ENCODE results near the gene HDAC8.
A peak's percentile ranks its signal among the peaks of the same experiment; 100 is the strongest.

HDAC8 gene

GRCh38 chrX:72396117-72396516 lies 176.5 kb downstream of the HDAC8 start:
- H3K4me1 ChIP-seq, result peaks cover 30% of the 10 kb centered on the region
- H3K36me3 ChIP-seq (replicated peaks), result no peaks in the 10 kb centered on the region
- no peak for DNase-seq (ENCODE audit: low spot score in 2 of 2)
- no peaks in the 10 kb centered on the region for H3K27me3 ChIP-seq (ENCODE audit: low read depth)
- H3K9me3 ChIP-seq, result no peaks in the 10 kb centered on the region
- in situ Hi-C loops (cut with MboI; ENCODE audit: low sequenced_read_pairs), result no loop called here
- H3K4me3 ChIP-seq, result no peak overlapping the region

GRCh38 chrX:72395237-72395636 lies 177.4 kb downstream of the HDAC8 start:
- Histone ChIP-seq H3K36me3 (replicated peaks) (no peaks in the 10 kb centered on the region), H3K4me3 (no peak overlapping the region), H3K9me3 (no peaks in the 10 kb centered on the region), H3K4me1 (peaks cover 30% of the 10 kb centered on the region), H3K27me3 (ENCODE audit: low read depth) (no peaks in the 10 kb centered on the region)
- in situ Hi-C loops (cut with MboI; ENCODE audit: low sequenced_read_pairs), result no loop called here
- DNase-seq (ENCODE audit: low spot score in 2 of 2), result no peak

GRCh38 chrX:72394518-72395170 lies 178.0 kb downstream of the HDAC8 start:
- Histone ChIP-seq H3K4me3 (no peak overlapping the region), H3K27me3 (ENCODE audit: low read depth) (no peaks in the 10 kb centered on the region), H3K9me3 (no peaks in the 10 kb centered on the region), H3K36me3 (replicated peaks) (no peaks in the 10 kb centered on the region), H3K4me1 (peaks cover 30% of the 10 kb centered on the region)
- in situ Hi-C loops (cut with MboI; ENCODE audit: low sequenced_read_pairs), result no loop called here
- peak; percentile 40 to 68 for DNase-seq (ENCODE audit: low spot score in 2 of 2)

- H3K4me3 ChIP-seq, result no peak overlapping the region
- H3K9me3 ChIP-seq, result no peaks in the 10 kb centered on the region
- H3K27me3 ChIP-seq (ENCODE audit: low read depth), result no peaks in the 10 kb centered on the region
- peak; percentile 17 to 36 for DNase-seq (ENCODE audit: low spot score in 2 of 2)
- no peaks in the 10 kb centered on the region for H3K36me3 ChIP-seq (replicated peaks)
- in situ Hi-C loops (cut with MboI; ENCODE audit: low sequenced_read_pairs), result no loop called here
- peaks cover 30% of the 10 kb centered on the region for H3K4me1 ChIP-seq
Measured at GRCh38 chrX:72393836-72394517, 178.7 kb downstream of the HDAC8 start.

- H3K27me3 ChIP-seq (ENCODE audit: low read depth), result no peaks in the 10 kb centered on the region
- in situ Hi-C loops (cut with MboI; ENCODE audit: low sequenced_read_pairs), result no loop called here
- no peaks in the 10 kb centered on the region for H3K9me3 ChIP-seq
- peak; percentile 49 to 87 for DNase-seq (ENCODE audit: low spot score in 2 of 2)
- H3K36me3 ChIP-seq (replicated peaks), result no peaks in the 10 kb centered on the region
- H3K4me1 ChIP-seq, result peaks cover 30% of the 10 kb centered on the region
- H3K4me3 ChIP-seq, result no peak overlapping the region
Measured at GRCh38 chrX:72392816-72393800, 179.5 kb downstream of the HDAC8 start.

- no peaks in the 10 kb centered on the region for H3K36me3 ChIP-seq (replicated peaks)
- no peak overlapping the region for H3K4me3 ChIP-seq
- H3K27me3 ChIP-seq (ENCODE audit: low read depth), result no peaks in the 10 kb centered on the region
- no peaks in the 10 kb centered on the region for H3K9me3 ChIP-seq
- no peak for DNase-seq (ENCODE audit: low spot score in 2 of 2)
- in situ Hi-C loops (cut with MboI; ENCODE audit: low sequenced_read_pairs), result no loop called here
- peaks cover 30% of the 10 kb centered on the region for H3K4me1 ChIP-seq
Measured at GRCh38 chrX:72392042-72392441, 180.6 kb downstream of the HDAC8 start.

- no peaks in the 10 kb centered on the region for H3K4me1 ChIP-seq
- H3K36me3 ChIP-seq (replicated peaks), result no peaks in the 10 kb centered on the region
- no peaks in the 10 kb centered on the region for H3K9me3 ChIP-seq
- no peaks in the 10 kb centered on the region for H3K27me3 ChIP-seq (ENCODE audit: low read depth)
- in situ Hi-C loops (cut with MboI; ENCODE audit: low sequenced_read_pairs), result no loop called here
- DNase-seq (ENCODE audit: low spot score in 2 of 2), result no peak
- no peak overlapping the region for H3K4me3 ChIP-seq
Measured at GRCh38 chrX:72387247-72387646, 185.4 kb downstream of the HDAC8 start.

GRCh38 chrX:72382202-72382595 lies 190.4 kb downstream of the HDAC8 start:
- H3K36me3 ChIP-seq (replicated peaks), result no peaks in the 10 kb centered on the region
- in situ Hi-C loops (cut with MboI; ENCODE audit: low sequenced_read_pairs), result no loop called here
- H3K4me3 ChIP-seq, result no peak overlapping the region
- no peaks in the 10 kb centered on the region for H3K27me3 ChIP-seq (ENCODE audit: low read depth)
- DNase-seq (ENCODE audit: low spot score in 2 of 2), result no peak
- no peaks in the 10 kb centered on the region for H3K9me3 ChIP-seq
- peaks cover 9% of the 10 kb centered on the region; the same call in 1 of the 2 replicates for H3K4me1 ChIP-seq

- Histone ChIP-seq H3K4me1 (peaks cover 9% of the 10 kb centered on the region; the same call in 1 of the 2 replicates), H3K27me3 (ENCODE audit: low read depth) (no peaks in the 10 kb centered on the region), H3K4me3 (no peak overlapping the region), H3K9me3 (no peaks in the 10 kb centered on the region), H3K36me3 (replicated peaks) (no peaks in the 10 kb centered on the region)
- DNase-seq (ENCODE audit: low spot score in 2 of 2), result no peak
- in situ Hi-C loops (cut with MboI; ENCODE audit: low sequenced_read_pairs), result no loop called here
Measured at GRCh38 chrX:72381439-72382201, 191.0 kb downstream of the HDAC8 start.

- no peaks in the 10 kb centered on the region for H3K27me3 ChIP-seq (ENCODE audit: low read depth)
- in situ Hi-C loops (cut with MboI; ENCODE audit: low sequenced_read_pairs), result no loop called here
- no peaks in the 10 kb centered on the region for H3K9me3 ChIP-seq
- H3K36me3 ChIP-seq (replicated peaks), result no peaks in the 10 kb centered on the region
- H3K4me3 ChIP-seq, result no peak overlapping the region
- no peak for DNase-seq (ENCODE audit: low spot score in 2 of 2)
- peaks cover 4% of the 10 kb centered on the region; the same call in 1 of the 2 replicates for H3K4me1 ChIP-seq
Measured at GRCh38 chrX:72376124-72376523, 196.5 kb downstream of the HDAC8 start.

GRCh38 chrX:72373136-72373535 lies 199.5 kb downstream of the HDAC8 start:
- Histone ChIP-seq H3K36me3 (replicated peaks) (no peaks in the 10 kb centered on the region), H3K27me3 (ENCODE audit: low read depth) (no peaks in the 10 kb centered on the region), H3K9me3 (no peaks in the 10 kb centered on the region), H3K4me1 (no peaks in the 10 kb centered on the region), H3K4me3 (no peak overlapping the region)
- DNase-seq (ENCODE audit: low spot score in 2 of 2), result no peak
- in situ Hi-C loops (cut with MboI; ENCODE audit: low sequenced_read_pairs), result no loop called here

GRCh38 chrX:72372735-72373134 lies 199.9 kb downstream of the HDAC8 start:
- Histone ChIP-seq H3K9me3 (no peaks in the 10 kb centered on the region), H3K36me3 (replicated peaks) (no peaks in the 10 kb centered on the region), H3K4me1 (no peaks in the 10 kb centered on the region), H3K27me3 (ENCODE audit: low read depth) (no peaks in the 10 kb centered on the region), H3K4me3 (no peak overlapping the region)
- in situ Hi-C loops (cut with MboI; ENCODE audit: low sequenced_read_pairs), result no loop called here
- no peak for DNase-seq (ENCODE audit: low spot score in 2 of 2)

GRCh38 chrX:72371405-72371804 lies 201.2 kb downstream of the HDAC8 start:
- Histone ChIP-seq H3K36me3 (replicated peaks) (no peaks in the 10 kb centered on the region), H3K27me3 (ENCODE audit: low read depth) (no peaks in the 10 kb centered on the region), H3K9me3 (no peaks in the 10 kb centered on the region), H3K4me3 (no peak overlapping the region), H3K4me1 (no peaks in the 10 kb centered on the region)
- in situ Hi-C loops (cut with MboI; ENCODE audit: low sequenced_read_pairs), result no loop called here
- DNase-seq (ENCODE audit: low spot score in 2 of 2), result no peak

All from HAP-1 (cell line).